Osteocyte (in vitro differentiated cells): ENCODE data around the gene HOXD13. TPM values are rescaled to one million over a fixed set of nuclear protein-coding genes. Genes with fewer than 3 reads are reported as not detected.

Experiments
- DNase-seq: peaks from one replicate; pipeline ENCODE4 v3.0.0; 2021; ENCODE audit warnings: mixed read lengths; ENCODE audit not compliant: unreplicated experiment; ENCODE audit errors: extremely low spot score
- H3K27ac Mint-ChIP-seq: one replicate; pipeline ENCODE4 v1.8.0; 2021; ENCODE audit warnings: mild to moderate bottlenecking, mixed read lengths; ENCODE audit not compliant: unreplicated experiment
- H3K27me3 Mint-ChIP-seq: one replicate; pipeline ENCODE4 v1.8.0; 2021; ENCODE audit warnings: mixed read lengths; ENCODE audit not compliant: unreplicated experiment
- H3K36me3 Mint-ChIP-seq: one replicate; pipeline ENCODE4 v1.8.0; 2021; ENCODE audit warnings: mixed read lengths; ENCODE audit not compliant: unreplicated experiment
- H3K4me1 Mint-ChIP-seq: one replicate; pipeline ENCODE4 v1.8.0; 2021; ENCODE audit warnings: mixed read lengths; ENCODE audit not compliant: unreplicated experiment
- H3K4me3 Mint-ChIP-seq: one replicate; pipeline ENCODE4 v1.8.0; 2021; ENCODE audit warnings: mild to moderate bottlenecking, moderate library complexity, mixed read lengths; ENCODE audit not compliant: unreplicated experiment
- H3K9me3 Mint-ChIP-seq: one replicate; pipeline ENCODE4 v1.8.0; 2021; ENCODE audit warnings: mixed read lengths; ENCODE audit not compliant: unreplicated experiment
- total RNA-seq: library from RNA; stranded (reverse); gene quantifications from 2 replicates; pipeline ENCODE4 v1.2.1, GENCODE V29; 2021
- TF ChIP-seq, protein P1 (sequence below): fragments of 200-600 bp; sonication (generic); IDR thresholded peaks from 2 replicates; pipeline ENCODE4 v1.5.0; 2021; ENCODE audit warnings: antibody characterized with exemption, mild to moderate bottlenecking, moderate library complexity

HOXD13 gene
- total RNA-seq, 1 donor from 2014 or later, result not detected

DNA sequence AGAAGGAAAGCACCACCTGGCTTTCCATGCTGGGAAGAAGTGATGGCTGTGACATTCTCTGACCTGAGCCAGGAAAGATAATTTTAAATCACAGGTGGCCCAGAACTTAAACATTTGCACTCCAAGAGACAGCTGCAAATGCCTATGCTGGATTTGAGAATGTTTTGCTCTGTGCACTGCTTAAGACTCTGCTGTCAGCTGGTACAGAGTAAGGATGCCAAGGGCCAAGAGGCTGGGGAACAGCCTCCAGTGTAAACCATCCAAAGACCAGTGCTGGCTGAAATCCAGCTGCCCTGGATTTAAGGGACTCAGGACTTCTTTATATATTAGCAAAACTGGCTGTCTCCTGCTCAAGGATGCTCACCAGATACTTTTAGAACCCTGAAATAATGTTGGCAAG is 40.9 kb downstream of the HOXD13 start:
- no peak overlapping the region for H3K27ac Mint-ChIP-seq
- peaks cover 84% of the 10 kb centered on the region for H3K27me3 Mint-ChIP-seq
- no peak for DNase-seq
- no peak overlapping the region for H3K4me3 Mint-ChIP-seq
- TF ChIP-seq, protein P1, sequence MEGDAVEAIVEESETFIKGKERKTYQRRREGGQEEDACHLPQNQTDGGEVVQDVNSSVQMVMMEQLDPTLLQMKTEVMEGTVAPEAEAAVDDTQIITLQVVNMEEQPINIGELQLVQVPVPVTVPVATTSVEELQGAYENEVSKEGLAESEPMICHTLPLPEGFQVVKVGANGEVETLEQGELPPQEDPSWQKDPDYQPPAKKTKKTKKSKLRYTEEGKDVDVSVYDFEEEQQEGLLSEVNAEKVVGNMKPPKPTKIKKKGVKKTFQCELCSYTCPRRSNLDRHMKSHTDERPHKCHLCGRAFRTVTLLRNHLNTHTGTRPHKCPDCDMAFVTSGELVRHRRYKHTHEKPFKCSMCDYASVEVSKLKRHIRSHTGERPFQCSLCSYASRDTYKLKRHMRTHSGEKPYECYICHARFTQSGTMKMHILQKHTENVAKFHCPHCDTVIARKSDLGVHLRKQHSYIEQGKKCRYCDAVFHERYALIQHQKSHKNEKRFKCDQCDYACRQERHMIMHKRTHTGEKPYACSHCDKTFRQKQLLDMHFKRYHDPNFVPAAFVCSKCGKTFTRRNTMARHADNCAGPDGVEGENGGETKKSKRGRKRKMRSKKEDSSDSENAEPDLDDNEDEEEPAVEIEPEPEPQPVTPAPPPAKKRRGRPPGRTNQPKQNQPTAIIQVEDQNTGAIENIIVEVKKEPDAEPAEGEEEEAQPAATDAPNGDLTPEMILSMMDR, result no peak
- H3K4me1 Mint-ChIP-seq, result peaks cover 29% of the 10 kb centered on the region
- H3K36me3 Mint-ChIP-seq, result peaks cover 3% of the 10 kb centered on the region
- H3K9me3 Mint-ChIP-seq, result peaks cover 3% of the 10 kb centered on the region

DNA sequence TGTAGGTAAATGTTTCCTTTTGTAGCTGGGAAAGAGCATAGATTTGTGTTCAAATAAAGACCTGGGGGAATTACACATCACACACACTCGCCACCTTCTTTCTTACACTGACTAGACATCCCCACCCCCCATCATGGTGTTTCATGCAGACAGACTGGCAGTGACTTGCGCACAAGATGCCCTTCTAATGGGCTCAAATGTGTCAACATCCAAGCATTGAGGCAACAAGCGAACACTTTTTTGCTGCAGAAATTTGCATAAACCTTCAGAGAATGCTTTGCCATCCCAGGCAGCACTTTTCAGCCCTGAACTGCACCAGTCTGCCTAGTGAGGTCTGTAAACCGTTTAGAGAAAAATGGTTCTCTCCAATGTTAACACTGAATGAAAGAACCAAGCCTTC is 41.5 kb downstream of the HOXD13 start:
- no peak overlapping the region for H3K4me3 Mint-ChIP-seq
- H3K27me3 Mint-ChIP-seq, result peaks cover 84% of the 10 kb centered on the region
- peaks cover 4% of the 10 kb centered on the region for H3K36me3 Mint-ChIP-seq
- no peak overlapping the region for H3K27ac Mint-ChIP-seq
- H3K4me1 Mint-ChIP-seq, result peaks cover 23% of the 10 kb centered on the region
- peaks cover 4% of the 10 kb centered on the region for H3K9me3 Mint-ChIP-seq
- no peak for DNase-seq
- TF ChIP-seq, protein P1, result no peak

DNA sequence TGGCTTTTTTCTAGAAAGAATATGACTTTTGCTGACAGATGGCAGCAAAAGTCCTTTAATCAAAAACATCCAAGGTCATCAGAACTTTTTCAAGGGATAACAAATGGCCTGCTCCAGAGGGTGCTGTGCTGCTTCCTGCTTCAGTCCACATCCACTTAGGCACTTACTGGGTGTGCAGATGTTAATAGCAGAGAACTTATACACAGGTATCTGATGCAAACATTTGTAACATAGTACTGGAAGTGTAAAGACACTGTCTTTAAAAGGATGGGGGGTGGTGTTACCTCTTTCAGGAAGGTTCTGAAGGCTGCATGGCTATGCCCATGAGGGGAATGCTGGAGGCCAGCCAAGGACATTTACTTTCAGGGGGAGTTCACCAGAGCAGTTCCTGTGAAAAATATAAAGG is 42.5 kb downstream of the HOXD13 start:
- TF ChIP-seq, protein P1, result no peak
- Mint-ChIP-seq H3K27ac (no peak overlapping the region), H3K27me3 (peaks cover 89% of the 10 kb centered on the region), H3K36me3 (peaks cover 5% of the 10 kb centered on the region), H3K9me3 (peaks cover 4% of the 10 kb centered on the region), H3K4me1 (peaks cover 20% of the 10 kb centered on the region), H3K4me3 (no peak overlapping the region)
- DNase-seq, result no peak

DNA sequence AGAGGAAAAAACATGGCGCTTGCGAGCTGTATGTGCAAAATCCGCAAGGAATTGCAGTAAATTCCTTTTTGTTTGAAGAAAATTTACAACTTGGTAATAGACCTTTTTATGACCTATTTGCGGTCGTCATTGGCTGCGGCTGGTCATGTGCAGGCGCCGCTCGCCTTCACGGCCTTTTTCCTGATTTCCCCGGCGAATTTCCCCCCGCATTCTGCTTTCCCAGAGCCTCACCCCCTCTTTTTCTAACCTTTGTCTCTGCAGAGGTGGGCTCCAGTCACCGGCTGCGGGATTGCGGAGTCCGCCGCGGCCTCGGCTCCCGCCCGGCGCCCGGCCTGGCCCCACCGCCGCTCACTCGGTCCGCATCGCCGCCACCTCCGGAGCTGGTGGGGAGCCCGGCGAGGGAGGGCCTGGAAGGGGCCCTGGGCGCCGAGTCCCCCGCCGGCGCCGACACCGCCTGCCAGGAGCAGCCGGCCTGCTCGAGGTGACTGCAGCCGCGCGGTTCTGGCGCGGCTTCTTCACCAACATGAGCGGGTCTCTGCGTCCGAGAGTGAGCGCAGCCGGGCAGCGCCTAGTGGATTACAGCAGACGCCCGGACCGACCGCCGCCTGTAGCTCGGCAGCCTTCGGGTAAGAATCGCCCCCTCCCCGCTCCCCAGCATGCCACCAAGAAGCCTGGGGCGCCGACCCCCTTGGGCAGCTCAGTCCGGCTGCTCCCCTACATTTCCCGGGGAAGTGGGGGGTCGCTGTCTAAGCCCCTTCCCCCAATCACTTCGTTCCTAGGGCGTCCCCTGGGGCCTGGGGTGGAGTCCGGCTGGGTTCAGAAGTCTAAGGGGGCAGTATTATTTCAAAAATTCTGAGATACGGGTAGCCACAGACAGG is 44.1 kb downstream of the HOXD13 start:
- H3K27me3 Mint-ChIP-seq, result peaks cover 88% of the 10 kb centered on the region
- peaks cover 4% of the 10 kb centered on the region for H3K9me3 Mint-ChIP-seq
- no peak for DNase-seq
- H3K27ac Mint-ChIP-seq, result no peak overlapping the region
- peaks cover 18% of the 10 kb centered on the region for H3K4me1 Mint-ChIP-seq
- H3K4me3 Mint-ChIP-seq, result peak overlapping the region; percentile 67
- TF ChIP-seq, protein P1, result no peak
- peaks cover 5% of the 10 kb centered on the region for H3K36me3 Mint-ChIP-seq

DNA sequence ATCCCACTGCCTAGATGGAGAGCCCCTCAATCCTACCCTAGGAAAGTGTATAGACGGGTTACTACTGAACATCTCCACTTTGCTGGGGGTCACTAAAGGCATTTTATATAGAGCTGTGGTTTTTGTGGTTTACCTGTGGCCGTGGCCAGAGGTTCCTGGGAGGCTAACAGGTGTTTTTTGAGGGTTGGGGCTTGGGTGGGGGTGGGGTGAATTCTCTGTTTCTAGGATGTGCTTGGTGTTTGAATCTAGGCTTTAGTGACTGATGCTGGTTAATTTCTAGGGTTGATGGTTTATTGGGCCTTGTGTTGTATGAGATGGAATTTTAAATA is 44.7 kb downstream of the HOXD13 start:
- peaks cover 4% of the 10 kb centered on the region for H3K9me3 Mint-ChIP-seq
- H3K4me3 Mint-ChIP-seq, result no peak overlapping the region
- DNase-seq, result no peak
- TF ChIP-seq, protein P1, result no peak
- peaks cover 5% of the 10 kb centered on the region for H3K36me3 Mint-ChIP-seq
- H3K27me3 Mint-ChIP-seq, result peaks cover 89% of the 10 kb centered on the region
- no peak overlapping the region for H3K27ac Mint-ChIP-seq
- peaks cover 14% of the 10 kb centered on the region for H3K4me1 Mint-ChIP-seq
